Measurements from ENCODE around the gene ILF3. TPM values are rescaled to one million over a fixed set of nuclear protein-coding genes. Genes with fewer than 3 reads are reported as not detected.

The ILF3 gene
- total RNA-seq, 3 donors from 2014 or later: 80.2 to 166 (median 115) TPM

DNA sequence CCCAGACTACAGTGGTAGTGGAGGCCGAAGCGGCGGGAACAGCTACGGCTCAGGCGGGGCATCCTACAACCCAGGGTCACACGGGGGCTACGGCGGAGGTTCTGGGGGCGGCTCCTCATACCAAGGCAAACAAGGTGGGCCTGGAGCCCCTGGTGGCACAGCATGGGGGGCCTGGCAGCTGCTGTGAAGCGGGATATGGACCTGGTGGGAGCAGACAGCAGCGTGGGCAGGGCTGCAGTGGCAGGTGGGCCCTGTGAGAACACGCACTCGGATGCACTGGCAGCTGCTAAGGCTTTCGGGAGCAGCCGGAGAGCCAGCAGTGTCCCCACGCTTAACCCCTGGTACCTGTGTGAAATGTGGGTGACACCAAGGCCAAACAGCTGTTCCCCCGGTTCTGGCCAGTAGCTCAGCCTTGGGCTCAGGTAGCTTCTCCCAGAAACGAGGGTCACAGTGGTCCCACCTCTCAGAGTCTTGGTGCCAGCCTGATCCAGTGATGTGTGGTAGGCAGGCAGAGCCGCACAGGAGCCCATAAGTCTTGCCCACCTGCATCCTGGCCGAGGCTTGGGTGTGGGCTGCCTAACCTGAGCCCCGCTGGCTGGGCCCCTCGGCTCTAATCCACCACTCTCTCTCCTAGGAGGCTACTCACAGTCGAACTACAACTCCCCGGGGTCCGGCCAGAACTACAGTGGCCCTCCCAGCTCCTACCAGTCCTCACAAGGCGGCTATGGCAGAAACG, 34.6 kb downstream of the ILF3 start:
- H3K27ac ChIP-seq: no peak overlapping the region
- H3K36me3 ChIP-seq: peaks cover 6% of the 10 kb centered on the region
- H3K4me3 ChIP-seq: no peak overlapping the region
- TF ChIP-seq, protein P1, sequence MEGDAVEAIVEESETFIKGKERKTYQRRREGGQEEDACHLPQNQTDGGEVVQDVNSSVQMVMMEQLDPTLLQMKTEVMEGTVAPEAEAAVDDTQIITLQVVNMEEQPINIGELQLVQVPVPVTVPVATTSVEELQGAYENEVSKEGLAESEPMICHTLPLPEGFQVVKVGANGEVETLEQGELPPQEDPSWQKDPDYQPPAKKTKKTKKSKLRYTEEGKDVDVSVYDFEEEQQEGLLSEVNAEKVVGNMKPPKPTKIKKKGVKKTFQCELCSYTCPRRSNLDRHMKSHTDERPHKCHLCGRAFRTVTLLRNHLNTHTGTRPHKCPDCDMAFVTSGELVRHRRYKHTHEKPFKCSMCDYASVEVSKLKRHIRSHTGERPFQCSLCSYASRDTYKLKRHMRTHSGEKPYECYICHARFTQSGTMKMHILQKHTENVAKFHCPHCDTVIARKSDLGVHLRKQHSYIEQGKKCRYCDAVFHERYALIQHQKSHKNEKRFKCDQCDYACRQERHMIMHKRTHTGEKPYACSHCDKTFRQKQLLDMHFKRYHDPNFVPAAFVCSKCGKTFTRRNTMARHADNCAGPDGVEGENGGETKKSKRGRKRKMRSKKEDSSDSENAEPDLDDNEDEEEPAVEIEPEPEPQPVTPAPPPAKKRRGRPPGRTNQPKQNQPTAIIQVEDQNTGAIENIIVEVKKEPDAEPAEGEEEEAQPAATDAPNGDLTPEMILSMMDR (IDR thresholded peaks at IDR 0.05): no peak
- TF ChIP-seq POLR2A (IDR thresholded peaks at IDR 0.05) (no peak), POLR2AphosphoS5 (IDR thresholded peaks at IDR 0.05) (no peak)
- H3K9me3 ChIP-seq: no peaks in the 10 kb centered on the region
- H3K4me1 ChIP-seq: no peaks in the 10 kb centered on the region
- intact Hi-C loops (cut with DNase I; ENCODE audit: low total_unique reads): no loop called here
- H3K27me3 ChIP-seq: no peaks in the 10 kb centered on the region
- no peak for DNase-seq (ENCODE audit: low spot score in 2 of 2)

GRCh38 chr19:10690341-10690781, 36.2 kb downstream of the ILF3 start:
- Histone ChIP-seq H3K27me3 (no peaks in the 10 kb centered on the region), H3K27ac (no peak overlapping the region), H3K4me1 (no peaks in the 10 kb centered on the region), H3K4me3 (no peak overlapping the region), H3K9me3 (no peaks in the 10 kb centered on the region), H3K36me3 (peaks cover 4% of the 10 kb centered on the region)
- no peak for DNase-seq (ENCODE audit: low spot score in 2 of 2)
- intact Hi-C loops (cut with DNase I; ENCODE audit: low total_unique reads): no loop called here
- TF ChIP-seq, protein P1 (IDR thresholded peaks at IDR 0.05): no peak
- no peak for TF ChIP-seq POLR2A (IDR thresholded peaks at IDR 0.05)
- TF ChIP-seq POLR2AphosphoS5 (IDR thresholded peaks at IDR 0.05): peak in 1 of 3 donors; percentile 29

GRCh38 chr19:10691178-10691881, 37.2 kb downstream of the ILF3 start:
- no peak for TF ChIP-seq POLR2AphosphoS5 (IDR thresholded peaks at IDR 0.05)
- TF ChIP-seq POLR2A (IDR thresholded peaks at IDR 0.05): no peak
- TF ChIP-seq, protein P1 (IDR thresholded peaks at IDR 0.05): no peak
- peaks cover 4% of the 10 kb centered on the region for H3K36me3 ChIP-seq
- H3K4me1 ChIP-seq: no peaks in the 10 kb centered on the region
- DNase-seq (ENCODE audit: low spot score in 2 of 2): no peak
- no peaks in the 10 kb centered on the region for H3K27me3 ChIP-seq
- H3K27ac ChIP-seq: no peak overlapping the region
- no peaks in the 10 kb centered on the region for H3K9me3 ChIP-seq
- intact Hi-C loops (cut with DNase I; ENCODE audit: low total_unique reads): no loop called here
- H3K4me3 ChIP-seq: no peak overlapping the region

GRCh38 chr19:10691883-10692282, 37.7 kb downstream of the ILF3 start:
- Histone ChIP-seq H3K27me3 (no peaks in the 10 kb centered on the region), H3K4me1 (no peaks in the 10 kb centered on the region), H3K27ac (no peak overlapping the region), H3K36me3 (peaks cover 4% of the 10 kb centered on the region), H3K9me3 (no peaks in the 10 kb centered on the region), H3K4me3 (no peak overlapping the region)
- intact Hi-C loops (cut with DNase I; ENCODE audit: low total_unique reads): no loop called here
- TF ChIP-seq, protein P1 (IDR thresholded peaks at IDR 0.05): no peak
- TF ChIP-seq POLR2AphosphoS5 (IDR thresholded peaks at IDR 0.05) (no peak), POLR2A (IDR thresholded peaks at IDR 0.05) (no peak)
- no peak for DNase-seq (ENCODE audit: low spot score in 2 of 2)

DNA sequence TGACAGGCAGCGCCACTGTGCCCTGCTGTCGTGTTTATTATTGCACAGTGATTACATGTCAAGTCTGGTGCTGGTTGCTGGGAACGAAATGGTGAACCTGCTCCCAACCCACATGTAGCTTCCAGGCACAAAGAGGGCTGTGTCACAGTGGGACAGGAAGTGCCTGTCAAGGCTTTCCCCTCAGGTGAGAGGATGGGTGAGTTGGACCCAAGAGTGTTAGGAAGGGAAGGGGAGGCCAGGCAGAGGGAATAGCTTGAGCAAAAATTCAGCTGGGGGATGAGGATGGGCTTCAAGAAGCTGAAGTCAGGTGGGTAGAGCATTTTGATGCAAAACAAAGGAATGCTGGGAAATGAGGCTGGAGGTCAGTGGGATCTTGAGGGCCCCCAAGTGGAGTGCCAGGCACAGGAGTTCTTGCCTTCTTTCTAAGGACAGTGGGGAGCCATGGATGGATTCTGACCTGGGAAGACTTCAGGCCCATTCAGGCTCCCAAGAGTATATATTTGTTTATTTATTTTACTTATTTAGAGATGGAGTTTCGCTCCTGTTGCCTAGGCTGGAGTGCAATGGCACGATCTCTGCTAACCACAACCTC, 38.6 kb downstream of the ILF3 start:
- no peak for TF ChIP-seq POLR2AphosphoS5 (IDR thresholded peaks at IDR 0.05)
- TF ChIP-seq, protein P1 (IDR thresholded peaks at IDR 0.05): no peak
- no peak for TF ChIP-seq POLR2A (IDR thresholded peaks at IDR 0.05)
- Histone ChIP-seq H3K4me3 (no peak overlapping the region), H3K4me1 (no peaks in the 10 kb centered on the region), H3K27ac (no peak overlapping the region), H3K27me3 (no peaks in the 10 kb centered on the region), H3K9me3 (no peaks in the 10 kb centered on the region), H3K36me3 (peaks cover 4% of the 10 kb centered on the region)
- no peak for DNase-seq (ENCODE audit: low spot score in 2 of 2)
- intact Hi-C loops (cut with DNase I; ENCODE audit: low total_unique reads): no loop called here
